KMS-11 (cell line): ENCODE measurements around the gene GTPBP10.

Source experiments
- H2AFZ ChIP-seq: fragments of 200-600 bp; sonication (generic); 2 replicates; pipeline ENCODE4 v1.6.1; 2016; ENCODE audit warnings: antibody characterized with exemption, mixed run types, low read depth
- H3K27ac ChIP-seq: fragments of 200-600 bp; sonication (generic); 2 replicates; pipeline ENCODE4 v1.6.1; 2016; ENCODE audit warnings: mild to moderate bottlenecking, mixed run types
- H3K27me3 ChIP-seq: fragments of 200-600 bp; sonication (generic); 2 replicates; pipeline ENCODE4 v1.6.1; 2017; ENCODE audit warnings: mild to moderate bottlenecking, low read depth, mixed run types, moderate library complexity; ENCODE audit not compliant: insufficient read depth
- H3K36me3 ChIP-seq: fragments of 200-600 bp; sonication (generic); 2 replicates; pipeline ENCODE4 v1.6.1; 2017; ENCODE audit warnings: mild to moderate bottlenecking, mixed run types; ENCODE audit not compliant: insufficient read depth
- H3K4me1 ChIP-seq: fragments of 200-600 bp; sonication (generic); 2 replicates; pipeline ENCODE4 v1.6.1; 2016; ENCODE audit warnings: mild to moderate bottlenecking, low read depth, mixed run types; ENCODE audit not compliant: poor library complexity, severe bottlenecking
- H3K4me2 ChIP-seq: fragments of 200-600 bp; sonication (generic); 2 replicates; pipeline ENCODE4 v1.7.0; 2016; ENCODE audit warnings: mild to moderate bottlenecking, mixed run types
- H3K4me3 ChIP-seq: fragments of 200-600 bp; sonication (generic); IDR thresholded peaks from 2 replicates; pipeline ENCODE4 v1.6.1; 2017; ENCODE audit warnings: low read depth, low read length, mixed read lengths; ENCODE audit not compliant: insufficient read depth
- H3K79me2 ChIP-seq: fragments of 200-600 bp; sonication (generic); 2 replicates; pipeline ENCODE4 v1.6.1; 2016; ENCODE audit warnings: low read depth, mixed run types; ENCODE audit not compliant: insufficient read depth
- H3K9ac ChIP-seq: fragments of 200-600 bp; sonication (generic); 2 replicates; pipeline ENCODE4 v1.6.1; 2016; ENCODE audit warnings: mild to moderate bottlenecking, mixed run types
- H4K20me1 ChIP-seq: fragments of 200-600 bp; sonication (generic); 2 replicates; pipeline ENCODE4 v1.6.1; 2016; ENCODE audit warnings: mild to moderate bottlenecking, mixed run types; ENCODE audit not compliant: insufficient read depth
- TF ChIP-seq, protein P1 (sequence below): fragments of 200-600 bp; sonication (generic); conservative IDR thresholded peaks from 2 replicates; pipeline ENCODE4 v1.6.1; 2017; ENCODE audit warnings: low read depth, mild to moderate bottlenecking, antibody characterized with exemption, low read length, moderate library complexity, mixed read lengths

GTPBP10 gene

GRCh38 chr7:90430614-90431460 lies 84.3 kb downstream of the GTPBP10 start:
- H3K4me2 ChIP-seq, result no peak overlapping the region
- H3K79me2 ChIP-seq, result no peaks in the 10 kb centered on the region
- H3K4me1 ChIP-seq, result peaks cover 9% of the 10 kb centered on the region
- H2AFZ ChIP-seq, result no peak overlapping the region
- H3K27me3 ChIP-seq, result no peaks in the 10 kb centered on the region
- H3K9ac ChIP-seq, result no peak overlapping the region
- H4K20me1 ChIP-seq, result no peaks in the 10 kb centered on the region
- no peaks in the 10 kb centered on the region for H3K36me3 ChIP-seq
- TF ChIP-seq, protein P1, sequence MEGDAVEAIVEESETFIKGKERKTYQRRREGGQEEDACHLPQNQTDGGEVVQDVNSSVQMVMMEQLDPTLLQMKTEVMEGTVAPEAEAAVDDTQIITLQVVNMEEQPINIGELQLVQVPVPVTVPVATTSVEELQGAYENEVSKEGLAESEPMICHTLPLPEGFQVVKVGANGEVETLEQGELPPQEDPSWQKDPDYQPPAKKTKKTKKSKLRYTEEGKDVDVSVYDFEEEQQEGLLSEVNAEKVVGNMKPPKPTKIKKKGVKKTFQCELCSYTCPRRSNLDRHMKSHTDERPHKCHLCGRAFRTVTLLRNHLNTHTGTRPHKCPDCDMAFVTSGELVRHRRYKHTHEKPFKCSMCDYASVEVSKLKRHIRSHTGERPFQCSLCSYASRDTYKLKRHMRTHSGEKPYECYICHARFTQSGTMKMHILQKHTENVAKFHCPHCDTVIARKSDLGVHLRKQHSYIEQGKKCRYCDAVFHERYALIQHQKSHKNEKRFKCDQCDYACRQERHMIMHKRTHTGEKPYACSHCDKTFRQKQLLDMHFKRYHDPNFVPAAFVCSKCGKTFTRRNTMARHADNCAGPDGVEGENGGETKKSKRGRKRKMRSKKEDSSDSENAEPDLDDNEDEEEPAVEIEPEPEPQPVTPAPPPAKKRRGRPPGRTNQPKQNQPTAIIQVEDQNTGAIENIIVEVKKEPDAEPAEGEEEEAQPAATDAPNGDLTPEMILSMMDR, result no peak
- no peak overlapping the region for H3K27ac ChIP-seq
- no peak overlapping the region for H3K4me3 ChIP-seq

DNA sequence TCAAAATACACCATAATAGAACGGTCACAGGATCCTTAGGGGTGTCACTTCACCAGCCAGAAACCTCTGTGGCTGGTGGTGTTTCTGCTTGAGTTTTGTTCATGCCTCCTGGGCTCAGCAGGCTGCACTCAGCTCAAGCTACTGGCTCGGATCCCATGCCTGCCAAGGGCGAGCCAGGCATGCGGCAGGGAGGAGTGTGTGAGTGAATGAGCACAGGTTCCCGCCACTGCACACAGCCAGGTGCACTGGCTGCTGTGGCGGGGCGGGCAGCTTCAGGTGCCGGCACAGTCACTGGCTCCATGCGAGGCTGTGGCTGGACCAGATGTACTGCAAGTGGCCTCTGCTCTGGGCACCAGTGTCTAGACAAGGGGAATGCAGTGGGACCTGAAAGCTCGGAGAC lies 86.2 kb downstream of the GTPBP10 start:
- no peak overlapping the region for H2AFZ ChIP-seq
- peaks cover 2% of the 10 kb centered on the region for H3K4me1 ChIP-seq
- no peaks in the 10 kb centered on the region for H3K27me3 ChIP-seq
- no peak overlapping the region for H3K27ac ChIP-seq
- TF ChIP-seq, protein P1, result no peak
- H4K20me1 ChIP-seq, result no peaks in the 10 kb centered on the region
- H3K4me3 ChIP-seq, result no peak overlapping the region
- no peaks in the 10 kb centered on the region for H3K79me2 ChIP-seq
- no peak overlapping the region for H3K4me2 ChIP-seq
- no peaks in the 10 kb centered on the region for H3K36me3 ChIP-seq
- H3K9ac ChIP-seq, result no peak overlapping the region

- TF ChIP-seq, protein P1, result no peak
- no peaks in the 10 kb centered on the region for H4K20me1 ChIP-seq
- no peak overlapping the region for H3K4me2 ChIP-seq
- H3K4me1 ChIP-seq, result no peaks in the 10 kb centered on the region
- H2AFZ ChIP-seq, result no peak overlapping the region
- H3K36me3 ChIP-seq, result no peaks in the 10 kb centered on the region
- no peaks in the 10 kb centered on the region for H3K79me2 ChIP-seq
- no peaks in the 10 kb centered on the region for H3K27me3 ChIP-seq
- H3K9ac ChIP-seq, result no peak overlapping the region
- H3K27ac ChIP-seq, result no peak overlapping the region
- H3K4me3 ChIP-seq, result no peak overlapping the region
These were observed 86.7 kb downstream of the GTPBP10 start for GRCh38 chr7:90433221-90433620.
